Ishikawa (cell line): ENCODE data around the gene TRMT61A.

Experiments used
- CEBPB ChIP-seq: IDR thresholded peaks from 2 replicates; pipeline ENCODE4 v1.6.1; 2012
- CREB1 ChIP-seq: IDR thresholded peaks from 2 replicates; pipeline ENCODE4 v1.6.1; 2012; ENCODE audit warnings: low read depth
- EP300 ChIP-seq: IDR thresholded peaks from 2 replicates; pipeline ENCODE4 v1.6.1; 2012; ENCODE audit warnings: borderline replicate concordance
- TAF1 ChIP-seq: IDR thresholded peaks from 2 replicates; pipeline ENCODE4 v1.6.1; 2012; ENCODE audit warnings: low read depth, mild to moderate bottlenecking

DNA sequence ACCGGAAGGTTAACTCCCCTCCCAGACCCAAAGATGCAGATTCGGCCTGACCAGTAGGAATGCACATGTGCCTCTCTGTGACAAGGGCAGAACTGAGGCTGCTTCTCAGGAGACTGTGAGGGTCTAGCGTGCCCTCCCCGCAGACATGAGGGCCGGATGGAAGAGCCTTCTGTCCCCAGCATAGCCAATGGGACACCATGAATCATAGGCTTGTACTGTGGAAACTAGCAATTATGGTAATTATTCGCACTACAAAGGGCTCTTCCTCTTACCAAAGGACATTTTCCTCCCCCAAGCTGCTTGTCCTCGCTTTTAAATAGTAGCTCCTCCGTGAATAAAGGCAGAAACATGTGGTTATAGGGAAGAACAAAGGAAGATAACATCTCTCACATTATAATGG, 40.0 kb downstream of the TRMT61A start:
- TF ChIP-seq CEBPB (no peak), EP300 (no peak), CREB1 (no peak), TAF1 (no peak)
